GM12865 (cell line): ENCODE data around the gene ARL17B.
"Not testable (repeated sequence)": the region's sequence is repeated elsewhere in the genome, so short reads cannot be mapped to it uniquely, and the experiment has no call there.

ENCODE experiments used
- DNase-seq: peaks from one replicate; pipeline ENCODE4 v3.0.0; 2010; ENCODE audit warnings: low read depth
- H3K4me3 ChIP-seq: 2 replicates; pipeline ENCODE4 v1.5.1; 2011; ENCODE audit warnings: mild to moderate bottlenecking, low read depth, low read length, control low read depth

Gene ARL17B

DNA sequence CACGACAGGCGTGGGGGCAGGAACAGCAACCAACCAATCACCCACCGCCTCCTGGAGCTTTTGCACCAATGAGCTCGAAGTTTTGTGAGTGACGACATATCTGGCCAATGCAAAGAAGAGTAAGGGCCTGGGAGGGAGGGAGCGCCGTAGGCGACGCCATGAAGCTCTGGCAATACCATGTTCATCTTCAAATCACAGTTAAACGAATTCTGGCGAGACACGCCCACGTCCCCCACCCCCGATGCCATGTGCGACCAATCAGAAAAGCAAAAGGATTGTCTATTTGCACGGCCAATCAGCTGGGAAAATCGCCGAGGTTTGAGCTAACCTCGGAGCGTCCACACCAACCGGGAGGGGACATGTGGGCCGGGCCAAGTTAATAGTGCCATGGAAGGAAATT is at the start of gene ARL17B:
Gene ARL17B, minus strand, starts transcription at position 12 of the 400 bp plus-strand sequence. CDS start 3,369 bp downstream, outside the sequence.
- not testable (repeated sequence) for H3K4me3 ChIP-seq, DNase-seq

DNA sequence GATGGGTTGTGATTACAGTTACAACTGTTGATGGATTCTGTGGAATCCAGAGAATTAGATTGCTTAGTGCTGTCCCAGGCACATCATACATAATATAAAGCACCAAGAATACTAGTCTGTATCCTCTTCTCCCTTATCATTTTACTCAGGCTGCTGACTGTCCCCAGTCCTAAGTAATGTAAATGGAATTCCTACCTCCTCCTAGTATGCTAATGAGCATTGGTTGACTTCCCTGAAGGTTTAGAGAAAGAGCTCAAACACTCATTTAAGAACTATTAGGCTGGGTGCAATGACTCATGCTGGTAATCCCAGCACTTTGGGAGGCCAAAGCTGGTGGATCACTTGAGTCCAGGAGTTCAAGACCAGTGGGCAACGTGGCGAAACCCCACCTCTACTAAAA is 48.3 kb upstream of the ARL17B start:
- not testable (repeated sequence) for DNase-seq, H3K4me3 ChIP-seq

DNA sequence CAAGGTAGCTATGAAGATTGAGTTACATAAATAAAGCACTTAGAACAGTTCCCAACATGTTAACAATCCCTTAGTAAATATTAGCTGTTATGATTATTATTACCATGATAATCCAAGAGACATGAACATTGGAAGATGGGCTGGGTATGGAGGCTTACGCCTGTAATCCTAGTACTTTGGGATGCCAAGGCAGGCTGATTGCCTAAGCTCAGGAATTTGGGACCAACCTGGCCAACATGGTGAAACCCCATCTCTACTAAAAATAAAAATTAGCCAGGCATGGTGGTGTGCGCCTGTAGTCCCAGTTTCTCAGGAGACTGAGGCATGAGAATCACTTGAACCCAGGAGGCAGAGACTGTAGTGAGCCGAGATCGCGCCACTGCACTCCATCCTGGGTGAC is 45.6 kb upstream of the ARL17B start:
- H3K4me3 ChIP-seq, DNase-seq: not testable (repeated sequence)

DNA sequence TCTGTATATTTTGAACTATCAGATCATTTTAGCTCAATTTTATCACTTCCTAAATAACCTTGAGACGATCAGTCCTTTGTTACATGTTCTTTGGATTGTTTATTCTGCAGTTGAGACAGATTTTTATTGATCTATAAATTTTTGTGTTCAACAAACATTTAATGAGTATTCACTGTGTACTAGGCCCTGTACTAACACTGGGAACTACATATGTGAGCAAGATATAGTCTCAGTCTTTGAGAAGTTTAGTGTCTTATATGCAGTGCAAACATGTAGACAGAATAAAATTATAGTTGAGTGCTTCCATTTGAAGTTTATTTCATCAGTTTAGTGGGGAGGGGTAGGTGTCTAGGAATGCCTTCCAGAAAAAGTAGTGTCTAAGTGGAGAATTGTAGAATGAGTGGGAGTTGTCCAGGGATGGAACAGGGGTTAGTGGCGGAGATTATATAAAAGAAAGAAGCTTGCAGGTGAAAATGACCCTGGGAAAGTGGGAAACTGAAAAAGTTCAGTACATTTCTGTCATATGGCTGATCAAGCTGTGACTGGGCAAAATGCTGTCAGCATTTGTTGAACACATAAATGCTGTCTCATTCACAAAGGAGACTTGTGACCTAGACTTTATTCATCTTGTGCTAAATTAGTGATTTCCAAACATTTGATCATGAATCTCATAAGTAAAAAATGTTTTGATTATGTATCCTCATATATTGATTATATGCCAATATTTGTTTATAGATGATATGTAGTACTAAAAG is 39.6 kb upstream of the ARL17B start:
- H3K4me3 ChIP-seq, DNase-seq: not testable (repeated sequence)

DNA sequence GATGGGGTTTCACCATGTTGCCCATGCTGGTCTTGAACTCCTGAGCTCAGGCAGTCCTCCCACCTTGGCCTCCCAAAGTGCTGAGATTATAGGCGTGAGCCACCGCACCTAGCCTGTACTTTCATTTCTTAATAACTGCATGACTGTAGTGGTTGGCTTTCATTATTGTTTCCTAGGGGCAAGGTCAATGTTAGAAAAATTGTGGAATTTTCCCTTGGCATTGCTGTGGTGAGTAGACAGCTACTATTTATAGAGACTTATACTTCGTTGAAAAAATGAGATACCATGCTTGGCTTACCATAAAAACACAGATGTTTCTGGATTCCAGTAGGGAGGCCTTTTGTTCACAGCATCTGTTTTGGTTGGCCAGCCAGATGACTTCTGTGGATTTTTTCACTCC is 39.0 kb upstream of the ARL17B start:
- not testable (repeated sequence) for DNase-seq, H3K4me3 ChIP-seq

DNA sequence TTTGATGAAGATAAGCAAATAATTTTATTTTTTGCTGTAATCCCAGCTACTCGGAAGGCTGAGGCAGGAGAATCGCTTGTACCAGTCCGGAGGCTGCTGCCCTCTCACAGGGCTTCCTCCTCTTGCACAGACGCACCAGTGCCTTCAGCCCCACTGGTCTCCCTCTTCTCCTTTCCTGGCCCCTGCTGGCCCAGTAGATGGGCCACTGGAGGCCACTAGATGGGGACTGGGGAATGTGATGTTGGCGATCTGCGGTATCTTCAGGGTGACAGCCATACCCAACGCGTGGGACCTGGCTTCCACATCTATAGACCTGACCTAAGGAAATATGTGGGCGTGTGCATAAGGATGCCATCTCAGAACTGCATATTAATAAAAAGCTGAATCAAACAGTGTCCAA is 38.4 kb upstream of the ARL17B start:
- not testable (repeated sequence) for H3K4me3 ChIP-seq

DNA sequence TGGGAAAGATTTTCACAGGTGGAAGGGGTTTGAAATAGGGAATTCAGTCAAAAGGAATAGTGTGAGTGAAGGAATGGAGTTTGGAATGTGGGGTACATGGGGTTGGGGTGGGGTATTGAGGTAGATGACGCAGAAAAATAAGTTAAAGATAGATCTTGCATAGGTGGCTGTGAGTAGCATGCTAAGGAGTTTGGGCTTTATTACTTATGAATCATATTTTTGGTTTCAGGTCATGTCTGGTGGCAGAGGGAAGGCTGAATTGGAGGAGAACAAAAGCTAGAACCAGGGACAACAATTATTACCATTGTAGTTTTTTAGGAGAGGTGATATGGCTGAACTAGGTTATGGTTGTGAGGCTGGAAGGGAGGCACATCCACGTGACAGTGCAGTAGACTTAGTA is 34.7 kb upstream of the ARL17B start:
- H3K4me3 ChIP-seq, DNase-seq: not testable (repeated sequence)

More for the DNA sequence above, 38.4 kb upstream of the ARL17B start:
- DNase-seq: not testable (repeated sequence)

DNA sequence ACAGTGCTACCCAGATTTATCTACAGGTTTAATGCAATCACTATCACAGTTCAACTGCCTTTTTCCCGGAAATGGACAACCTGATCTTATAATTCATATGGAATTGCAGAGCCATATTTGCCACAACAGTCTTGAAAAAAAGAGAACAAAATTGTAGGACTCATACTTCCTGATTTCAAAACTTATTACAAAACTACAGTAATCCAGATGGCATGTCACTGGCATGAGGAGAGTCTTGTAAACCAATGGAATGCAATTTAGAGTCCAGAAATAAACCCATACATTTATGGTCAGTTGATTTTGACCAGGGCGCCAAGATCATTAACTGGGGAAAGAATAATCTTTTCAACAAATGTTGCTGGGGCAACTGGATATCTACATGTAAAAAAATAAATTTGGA is 32.1 kb upstream of the ARL17B start:
- H3K4me3 ChIP-seq, DNase-seq: not testable (repeated sequence)

DNA sequence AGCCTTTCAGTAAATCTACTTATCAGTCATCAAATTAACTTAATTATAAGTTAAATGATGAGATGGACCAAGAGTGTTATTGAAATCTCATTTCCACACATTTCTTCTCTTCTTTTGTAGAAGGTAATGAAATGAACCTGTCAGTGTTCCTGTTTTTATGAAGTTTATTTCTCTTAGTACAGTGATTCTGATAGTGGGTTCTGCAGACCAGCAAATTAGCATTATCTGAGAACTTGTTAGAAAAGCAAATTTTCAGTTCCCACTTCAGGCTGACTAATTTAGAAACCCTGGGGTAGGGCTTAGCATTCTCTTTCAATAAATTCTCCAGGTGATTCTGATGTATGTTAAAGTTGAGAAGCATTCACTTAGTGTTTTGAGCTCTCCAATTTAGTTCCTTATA is 23.9 kb upstream of the ARL17B start:
- DNase-seq, H3K4me3 ChIP-seq: not testable (repeated sequence)

DNA sequence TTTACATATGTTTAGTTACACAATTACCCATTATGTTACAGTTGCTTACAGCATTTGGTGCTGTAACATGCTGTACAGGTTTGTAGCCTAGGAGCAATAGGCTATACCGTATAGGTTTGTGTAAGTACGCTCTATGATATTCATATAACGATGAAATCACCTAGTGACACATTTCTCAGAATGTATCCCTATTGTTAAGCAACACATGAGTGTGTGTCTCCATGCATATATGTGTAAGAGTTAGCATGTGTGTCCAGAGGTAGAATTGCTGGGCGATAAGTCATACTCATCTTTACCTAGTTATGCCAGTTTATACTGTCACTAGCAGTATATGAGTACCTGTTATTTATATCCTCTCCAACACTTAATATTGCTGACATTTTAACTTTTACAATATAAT is 21.6 kb upstream of the ARL17B start:
- DNase-seq: not testable (repeated sequence)

DNA sequence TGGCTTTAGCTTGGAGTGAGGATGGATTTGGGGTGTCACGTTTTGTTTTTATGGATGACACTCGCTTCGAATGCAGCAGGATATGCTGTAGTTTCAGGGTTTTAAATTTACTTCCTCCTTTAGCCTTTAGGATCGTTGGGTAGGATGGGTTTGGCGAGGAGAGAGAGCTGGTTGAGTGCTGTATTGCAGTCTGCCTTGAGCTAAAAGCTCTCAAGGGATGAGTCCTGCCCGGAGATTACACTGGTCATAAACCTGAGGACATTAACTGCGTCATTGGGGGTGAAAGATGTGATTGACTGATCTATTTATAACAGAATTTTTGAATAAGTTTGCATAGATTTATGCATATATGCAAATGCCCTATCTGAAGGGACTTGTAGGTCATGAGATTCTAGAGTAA is 11.9 kb upstream of the ARL17B start:
- not testable (repeated sequence) for H3K4me3 ChIP-seq, DNase-seq

More for the DNA sequence above, 21.6 kb upstream of the ARL17B start:
- H3K4me3 ChIP-seq: not testable (repeated sequence)

DNA sequence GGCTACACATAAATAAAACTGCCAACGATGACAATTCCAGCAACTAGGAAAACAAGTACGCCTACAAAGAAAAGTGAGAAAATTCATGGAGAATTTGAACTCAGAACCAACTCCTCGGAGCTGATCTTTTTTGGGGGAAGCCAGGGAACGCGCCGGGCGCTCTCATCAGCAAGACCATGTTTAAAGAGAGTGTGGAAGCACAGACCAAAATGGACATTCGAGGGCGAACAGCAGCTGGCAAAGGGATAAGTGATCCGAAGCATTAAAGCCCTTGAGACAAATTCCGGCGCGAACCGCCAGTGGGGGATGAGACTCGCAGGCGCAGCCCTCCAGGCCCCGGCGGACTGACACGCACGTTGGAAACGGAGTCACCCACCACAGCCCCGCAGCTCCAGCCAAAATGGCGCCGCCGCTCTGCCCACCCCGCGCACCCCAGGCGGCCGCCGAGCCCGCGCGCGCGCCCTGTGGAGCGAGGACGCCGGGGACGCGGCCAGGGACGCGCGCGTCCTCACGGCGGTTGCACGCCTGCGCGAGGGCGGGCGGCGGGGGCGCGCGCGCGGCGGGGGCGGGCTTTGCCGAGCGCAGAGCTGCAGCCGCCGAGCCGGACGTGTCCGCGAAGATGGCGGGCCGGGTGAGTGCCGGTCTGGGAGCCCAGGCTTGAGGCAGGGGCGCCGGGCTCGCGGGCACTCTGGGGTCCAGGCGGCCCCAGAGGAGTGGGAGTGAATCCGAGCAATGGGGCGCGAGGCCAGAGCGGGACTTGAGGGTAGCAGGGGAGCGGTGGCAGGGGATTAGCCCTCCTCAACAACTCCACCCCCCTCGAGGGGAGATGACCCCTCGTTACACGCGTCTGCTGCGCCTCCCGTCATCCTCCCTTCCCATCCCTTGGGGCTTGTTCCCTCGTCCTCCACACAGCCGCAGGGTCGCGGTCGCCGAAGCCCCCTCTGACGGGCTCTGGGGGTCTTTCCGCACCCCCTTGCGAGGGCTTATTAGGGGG is 11.0 kb upstream of the ARL17B start:
- not testable (repeated sequence) for DNase-seq

DNA sequence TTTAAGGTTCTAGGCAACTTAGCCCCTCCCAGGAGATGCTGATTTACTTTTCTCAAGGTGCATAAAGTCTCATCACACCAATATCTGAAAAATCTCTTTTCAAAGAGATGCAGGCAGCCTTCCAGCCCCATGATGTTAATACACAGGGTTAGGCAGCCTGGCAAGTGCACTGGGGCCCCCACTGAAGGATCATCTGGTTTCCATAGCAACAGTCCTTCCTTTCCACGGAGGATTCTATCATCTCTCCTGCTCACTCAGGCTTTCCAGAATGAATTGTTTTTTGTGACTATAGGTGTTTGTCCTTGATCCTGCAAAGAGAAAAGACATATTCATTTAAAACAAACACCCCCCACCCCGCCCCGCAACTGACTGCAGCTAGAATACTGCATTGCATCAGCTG is 6.0 kb upstream of the ARL17B start:
- H3K4me3 ChIP-seq, DNase-seq: not testable (repeated sequence)

More for the DNA sequence above, 11.0 kb upstream of the ARL17B start:
- H3K4me3 ChIP-seq: not testable (repeated sequence)

DNA sequence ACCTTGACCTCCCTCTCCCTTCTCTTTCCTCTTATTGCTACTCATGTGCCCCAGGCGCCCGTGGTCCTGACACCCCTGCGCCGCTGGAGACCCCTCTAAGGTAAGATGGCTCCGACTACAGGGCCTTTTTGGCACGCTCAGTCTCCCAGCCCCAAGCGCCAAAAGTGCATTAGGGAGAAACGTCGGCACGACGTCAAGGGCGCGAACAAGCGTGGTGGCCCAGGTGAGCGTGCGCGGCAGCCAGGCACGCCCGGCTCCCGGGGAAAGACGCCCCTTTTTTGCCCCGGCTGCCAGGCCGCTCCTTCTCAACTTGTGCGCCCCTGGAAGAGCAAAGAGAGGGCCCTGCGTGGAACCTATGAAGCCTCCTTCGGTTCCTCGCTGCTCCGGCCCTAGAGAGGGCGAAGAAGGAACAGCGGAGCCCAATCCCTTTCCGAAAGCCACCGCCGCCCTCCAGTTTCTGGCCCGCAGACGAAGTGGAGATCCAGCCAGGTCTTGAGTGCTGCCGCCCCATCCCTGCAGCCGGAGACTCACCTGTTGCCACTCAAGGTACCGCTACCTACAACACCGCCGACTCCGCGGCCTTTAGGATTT is 326 bp downstream of the ARL17B start:
- not testable (repeated sequence) for DNase-seq, H3K4me3 ChIP-seq

DNA sequence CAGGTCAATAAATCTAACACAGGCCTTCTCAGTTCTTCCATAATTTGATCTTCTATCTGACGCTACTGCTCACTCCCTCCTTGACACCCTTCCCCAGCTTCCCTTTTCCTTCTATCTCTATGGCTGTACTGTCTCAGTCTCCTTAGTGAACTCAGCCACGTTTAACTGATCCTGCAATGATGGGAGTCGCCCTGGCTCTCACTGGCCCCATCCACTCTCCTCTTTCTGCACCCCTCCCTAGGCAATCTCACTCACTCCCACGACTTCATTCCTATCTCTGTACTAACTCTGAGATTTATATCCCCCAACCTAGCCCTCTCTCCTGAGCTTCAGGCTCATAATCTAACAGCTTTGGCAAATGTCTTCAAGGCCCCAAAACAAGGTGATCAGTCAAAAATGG is 7.7 kb downstream of the ARL17B start:
- not testable (repeated sequence) for H3K4me3 ChIP-seq, DNase-seq

DNA sequence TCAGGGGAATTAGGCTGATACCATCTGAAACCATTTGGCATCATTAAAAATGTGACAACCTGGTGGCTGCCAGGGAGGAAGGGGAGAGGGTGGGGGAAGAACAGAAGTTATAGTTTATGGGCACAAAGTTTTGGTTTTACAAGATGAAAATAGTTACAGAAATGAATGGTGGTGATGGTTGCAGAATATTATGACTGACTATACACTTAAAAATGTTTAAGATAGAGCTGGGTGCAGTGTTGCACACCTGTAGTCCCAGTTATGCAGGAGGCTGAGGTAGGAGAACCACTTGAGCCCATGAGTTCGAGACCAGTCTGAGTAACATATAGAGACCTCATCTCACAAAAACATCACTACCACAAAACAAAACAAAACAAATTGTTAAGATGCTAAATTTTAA is 12.5 kb downstream of the ARL17B start:
- not testable (repeated sequence) for H3K4me3 ChIP-seq, DNase-seq

DNA sequence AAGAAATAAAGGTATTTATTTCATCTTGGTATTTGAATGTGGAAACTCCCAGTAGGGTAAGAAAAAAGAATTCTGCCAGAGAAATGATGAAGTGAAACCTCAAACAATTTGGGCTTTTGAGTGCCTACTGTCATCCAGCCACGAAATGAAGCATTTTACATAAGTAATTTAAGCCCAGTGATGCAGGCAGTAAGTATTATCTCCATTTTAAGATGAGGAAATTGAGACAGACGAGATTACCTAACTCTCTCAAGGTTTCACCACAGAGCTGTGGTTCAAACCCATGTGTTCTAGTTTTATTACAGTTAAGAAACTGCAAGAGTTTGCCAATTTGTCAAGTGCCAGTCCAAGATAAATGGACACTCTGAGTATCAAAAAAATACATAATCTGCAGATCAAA is 13.2 kb downstream of the ARL17B start:
- H3K4me3 ChIP-seq, DNase-seq: not testable (repeated sequence)

DNA sequence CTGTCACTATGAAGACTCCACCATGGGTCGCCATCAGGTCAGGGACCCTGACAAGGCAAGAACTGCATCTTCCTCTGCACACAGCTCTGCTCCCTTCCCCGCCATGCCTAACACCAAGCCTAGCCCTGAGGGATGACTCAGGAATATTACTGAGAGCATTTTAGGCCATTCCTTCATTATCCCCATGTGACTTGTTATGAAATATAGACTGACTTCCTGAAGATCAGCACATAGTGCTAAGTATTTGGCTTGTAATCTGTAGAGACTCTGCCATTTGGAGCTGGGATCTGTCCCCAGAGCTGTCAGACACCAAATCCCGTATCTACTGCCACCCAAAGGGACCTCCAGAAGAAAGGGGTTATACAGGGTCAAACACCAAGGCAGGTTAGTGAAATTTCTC is 19.4 kb downstream of the ARL17B start:
- not testable (repeated sequence) for H3K4me3 ChIP-seq, DNase-seq

DNA sequence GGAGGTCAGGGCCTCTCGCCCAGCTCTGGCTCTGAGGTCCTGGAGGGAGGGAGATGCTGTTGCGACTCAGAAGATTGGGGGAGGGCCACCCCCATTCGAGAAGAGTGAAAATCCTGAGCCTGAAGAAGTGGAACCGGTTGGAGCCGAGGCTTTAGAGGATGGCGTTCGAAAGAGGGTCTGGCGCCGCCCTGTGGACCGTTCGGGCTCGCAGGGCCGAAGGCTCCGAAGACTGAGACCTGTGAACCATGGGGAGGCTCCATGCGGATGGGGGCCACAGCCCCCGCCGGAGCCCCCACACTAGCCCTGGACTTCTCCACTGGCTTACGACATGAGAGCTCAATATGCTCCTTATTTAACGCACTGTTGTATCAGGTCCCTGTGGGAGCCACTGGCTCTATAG is 20.3 kb downstream of the ARL17B start:
- not testable (repeated sequence) for DNase-seq, H3K4me3 ChIP-seq
